Measurements from ENCODE around the gene RABGAP1.

DNA sequence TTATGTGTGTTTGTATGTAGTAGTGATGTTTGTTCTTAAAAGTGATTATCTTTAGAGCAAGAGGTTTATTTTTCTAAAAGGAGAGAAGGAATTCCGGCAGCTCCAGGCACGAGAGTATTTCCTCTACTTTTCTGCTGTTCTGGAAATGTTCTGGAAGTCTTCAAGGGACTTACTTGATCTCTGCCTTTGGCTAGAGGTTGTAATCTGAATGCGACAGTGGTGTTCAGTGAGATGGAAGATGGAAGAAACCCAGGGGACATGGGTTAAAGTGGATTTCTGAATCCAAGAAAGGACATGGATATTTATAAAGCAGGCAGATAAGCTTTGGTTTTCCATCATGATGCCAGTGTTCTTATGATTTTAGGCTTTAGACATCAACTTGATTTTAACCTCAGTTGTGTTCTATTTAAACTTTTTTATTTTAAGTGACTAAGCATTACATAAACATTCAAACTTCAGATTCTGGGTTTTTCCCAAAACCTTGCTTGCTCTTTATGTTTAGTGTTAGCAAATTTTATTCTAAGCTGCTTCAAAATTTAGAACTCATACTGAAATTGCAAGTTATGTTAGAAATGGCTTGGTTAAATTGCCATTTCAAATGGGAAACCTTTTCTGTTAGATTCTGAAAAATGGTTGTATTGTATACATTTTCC lies 96.2 kb downstream of the RABGAP1 start:
- TF ChIP-seq SUZ12 (IDR thresholded peaks at IDR 0.05) = no peak
- TF ChIP-seq SP1 (IDR thresholded peaks at IDR 0.05) = no peak
- TF ChIP-seq TARDBP (IDR thresholded peaks at IDR 0.05) = no peak
- no peak for TF ChIP-seq ELF4 (IDR thresholded peaks at IDR 0.05)
